HL-60 (cell line): ENCODE measurements around the gene C19orf73.

Source experiments
- DNase-seq, 2 experiments: peaks; one replicate each; pipeline ENCODE4 v3.0.0-alpha.2; 2010 to 2020; ENCODE audit warnings: low read depth in 1 of 2, low spot score in 1 of 2
- H3K27ac ChIP-seq: fragments of 250-450 bp; sonication (Bioruptor Pico); replicated peaks from 2 replicates; pipeline ENCODE4 v1.5.1; 2020; ENCODE audit warnings: mild to moderate bottlenecking, moderate library complexity
- H3K27me3 ChIP-seq: fragments of 250-450 bp; sonication (Bioruptor Pico); 2 replicates; pipeline ENCODE4 v1.5.1; 2021; ENCODE audit warnings: mild to moderate bottlenecking, moderate library complexity; ENCODE audit not compliant: insufficient read depth, poor library complexity, severe bottlenecking
- H3K4me3 ChIP-seq: replicated peaks from 2 replicates; pipeline ENCODE4 v1.5.1; 2011; ENCODE audit warnings: mild to moderate bottlenecking, control low read depth, low read length; ENCODE audit not compliant: insufficient read depth
- GABPA ChIP-seq: IDR thresholded peaks from 2 replicates; pipeline ENCODE4 v1.6.1; 2012; ENCODE audit warnings: low read depth
- POLR2AphosphoS5 ChIP-seq: IDR thresholded peaks from 2 replicates; pipeline ENCODE4 v1.6.1; 2012; ENCODE audit warnings: low read depth
- REST ChIP-seq: IDR thresholded peaks from 2 replicates; pipeline ENCODE4 v1.6.1; 2012; ENCODE audit warnings: low read depth; ENCODE audit not compliant: insufficient replicate concordance
- SPI1 ChIP-seq: IDR thresholded peaks from 2 replicates; pipeline ENCODE4 v1.6.1; 2012; ENCODE audit warnings: low read depth, mild to moderate bottlenecking, borderline replicate concordance
- TF ChIP-seq, protein P1 (sequence below): IDR thresholded peaks from one replicate; pipeline ENCODE4 v1.5.1; 2011; ENCODE audit warnings: low read length, control low read depth, inconsistent platforms; ENCODE audit not compliant: insufficient read depth

C19orf73 gene

DNA sequence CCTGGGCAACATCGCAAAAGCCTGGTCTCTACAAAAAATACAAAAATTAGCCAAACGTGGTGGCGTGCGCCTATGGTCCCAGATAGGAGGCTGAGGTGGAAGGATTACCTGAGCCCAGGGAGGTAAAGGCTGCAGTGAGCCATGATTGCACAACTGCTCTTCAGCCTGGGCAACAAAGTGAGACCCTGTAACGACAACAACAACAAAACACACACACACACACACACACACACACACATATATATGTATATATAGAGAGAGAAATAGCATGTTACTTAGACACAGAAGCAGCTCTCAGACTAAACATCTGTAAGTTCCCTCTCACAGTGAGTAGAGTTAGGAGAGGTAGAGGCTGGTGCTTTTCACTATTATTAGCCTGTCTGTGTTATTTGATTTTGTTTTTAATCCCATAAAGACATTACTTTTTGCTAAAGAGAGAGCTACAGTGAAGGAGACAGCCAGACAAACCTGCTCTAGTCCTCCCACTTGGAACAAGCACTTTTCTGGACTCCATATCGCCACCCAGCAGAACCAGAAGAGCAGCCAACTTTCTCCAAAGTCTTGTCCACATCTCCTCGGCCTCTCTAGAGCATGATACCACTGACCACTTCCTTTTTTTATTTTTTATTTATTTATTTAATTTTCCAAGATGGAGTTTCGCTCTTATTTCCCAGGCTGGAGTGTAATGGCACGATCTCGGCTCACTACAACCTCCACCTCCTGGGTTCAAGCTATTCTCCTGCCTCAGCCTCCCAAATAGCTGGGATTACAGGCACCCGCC is 7.5 kb downstream of the C19orf73 start:
- no peak overlapping the region for H3K27ac ChIP-seq
- no peak overlapping the region for H3K4me3 ChIP-seq
- H3K27me3 ChIP-seq: no peaks in the 10 kb centered on the region
- DNase-seq: no peak
- no peak for TF ChIP-seq GABPA
- no peak for TF ChIP-seq REST
- 0 out of 2 replicates have a peak, but pooled peaks have one; percentile 4 for TF ChIP-seq SPI1
- TF ChIP-seq, protein P1, sequence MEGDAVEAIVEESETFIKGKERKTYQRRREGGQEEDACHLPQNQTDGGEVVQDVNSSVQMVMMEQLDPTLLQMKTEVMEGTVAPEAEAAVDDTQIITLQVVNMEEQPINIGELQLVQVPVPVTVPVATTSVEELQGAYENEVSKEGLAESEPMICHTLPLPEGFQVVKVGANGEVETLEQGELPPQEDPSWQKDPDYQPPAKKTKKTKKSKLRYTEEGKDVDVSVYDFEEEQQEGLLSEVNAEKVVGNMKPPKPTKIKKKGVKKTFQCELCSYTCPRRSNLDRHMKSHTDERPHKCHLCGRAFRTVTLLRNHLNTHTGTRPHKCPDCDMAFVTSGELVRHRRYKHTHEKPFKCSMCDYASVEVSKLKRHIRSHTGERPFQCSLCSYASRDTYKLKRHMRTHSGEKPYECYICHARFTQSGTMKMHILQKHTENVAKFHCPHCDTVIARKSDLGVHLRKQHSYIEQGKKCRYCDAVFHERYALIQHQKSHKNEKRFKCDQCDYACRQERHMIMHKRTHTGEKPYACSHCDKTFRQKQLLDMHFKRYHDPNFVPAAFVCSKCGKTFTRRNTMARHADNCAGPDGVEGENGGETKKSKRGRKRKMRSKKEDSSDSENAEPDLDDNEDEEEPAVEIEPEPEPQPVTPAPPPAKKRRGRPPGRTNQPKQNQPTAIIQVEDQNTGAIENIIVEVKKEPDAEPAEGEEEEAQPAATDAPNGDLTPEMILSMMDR: no peak
- TF ChIP-seq POLR2AphosphoS5: no peak

DNA sequence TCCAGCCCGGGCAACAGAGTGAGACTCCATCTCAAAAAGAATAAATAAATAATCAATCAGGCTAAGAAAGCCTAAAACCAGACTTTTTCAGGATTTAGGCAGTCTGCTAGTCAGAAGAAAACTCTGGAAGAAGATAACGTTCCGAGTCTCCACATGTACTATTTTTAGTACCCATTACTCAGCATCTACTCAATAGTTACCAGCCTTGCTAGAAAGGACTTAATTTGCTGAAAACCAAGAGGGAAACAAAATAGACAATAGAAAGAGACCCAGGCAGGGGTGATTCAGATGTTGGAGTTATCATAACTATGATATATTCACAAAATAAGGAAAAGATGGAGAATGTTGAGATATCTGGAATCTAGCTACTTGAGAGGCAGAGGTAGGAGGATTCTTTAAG is 8.4 kb downstream of the C19orf73 start:
- no peaks in the 10 kb centered on the region for H3K27me3 ChIP-seq
- no peak overlapping the region for H3K27ac ChIP-seq
- TF ChIP-seq, protein P1: no peak
- no peak for TF ChIP-seq REST
- TF ChIP-seq POLR2AphosphoS5: no peak
- TF ChIP-seq SPI1: no peak
- TF ChIP-seq GABPA: no peak
- H3K4me3 ChIP-seq: no peak overlapping the region
- DNase-seq: no peak

DNA sequence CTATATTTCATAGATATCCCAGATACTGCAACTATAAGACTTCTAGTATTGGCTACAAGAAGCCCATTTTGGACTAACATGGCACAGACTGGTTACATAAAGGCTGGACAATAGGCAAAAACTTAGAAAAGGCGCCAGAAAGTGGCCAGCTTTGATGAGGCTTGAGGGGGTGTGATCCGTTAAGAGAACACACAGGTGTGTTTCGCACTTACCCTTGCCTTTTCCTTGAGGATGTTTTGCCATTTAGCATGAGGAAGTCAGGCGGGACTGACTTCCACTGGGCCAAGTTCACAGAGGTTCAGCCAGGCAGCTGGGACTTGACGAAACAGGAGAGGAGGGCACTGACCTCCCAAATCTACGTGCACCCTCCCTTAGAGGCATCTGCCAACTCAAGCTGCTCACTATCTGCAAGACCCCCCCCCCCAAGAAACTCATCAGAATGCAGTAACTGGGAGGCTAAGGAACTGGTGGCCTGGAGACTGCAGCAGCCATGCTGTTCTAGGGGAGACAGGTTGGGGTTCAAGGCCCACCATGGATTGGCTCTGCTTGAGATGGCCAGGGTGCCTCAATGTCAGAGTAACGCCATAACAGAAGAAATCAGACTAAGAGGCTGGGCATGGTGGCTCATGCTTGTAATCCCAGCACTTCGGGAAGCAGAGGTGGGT is 9.2 kb downstream of the C19orf73 start:
- H3K27ac ChIP-seq: no peak overlapping the region
- no peak for TF ChIP-seq REST
- TF ChIP-seq SPI1: no peak
- TF ChIP-seq, protein P1: no peak
- TF ChIP-seq POLR2AphosphoS5: no peak
- no peak for TF ChIP-seq GABPA

More for the DNA sequence above, 9.2 kb downstream of the C19orf73 start:
- Histone ChIP-seq H3K4me3 (no peak overlapping the region), H3K27me3 (no peaks in the 10 kb centered on the region)
- DNase-seq: no peak
